ENCODE data around the gene PRR14.

Gene PRR14

GRCh38 chr16:30660424-30661261 lies 9.9 kb downstream of the PRR14 start:
- DNase-seq = no peak

GRCh38 chr16:30662449-30662848 lies 11.7 kb downstream of the PRR14 start:
- DNase-seq = no peak

GRCh38 chr16:30663038-30663437 lies 12.3 kb downstream of the PRR14 start:
- DNase-seq = no peak

GRCh38 chr16:30663820-30664219 lies 13.1 kb downstream of the PRR14 start:
- DNase-seq = no peak

- DNase-seq = no peak
Measured at GRCh38 chr16:30664616-30665109, 13.9 kb downstream of the PRR14 start.

GRCh38 chr16:30665155-30665829 lies 14.5 kb downstream of the PRR14 start:
- DNase-seq = no peak

- no peak for DNase-seq
Measured at GRCh38 chr16:30665830-30666190, 15.1 kb downstream of the PRR14 start.

- no peak for DNase-seq
Measured at GRCh38 chr16:30666681-30667080, 15.9 kb downstream of the PRR14 start.

GRCh38 chr16:30667361-30667905 lies 16.7 kb downstream of the PRR14 start:
- no peak for DNase-seq

- DNase-seq = no peak
Measured at GRCh38 chr16:30668393-30668792, 17.6 kb downstream of the PRR14 start.

GRCh38 chr16:30669026-30669902 lies 18.5 kb downstream of the PRR14 start:
- no peak for DNase-seq

GRCh38 chr16:30669903-30670824 lies 19.4 kb downstream of the PRR14 start:
- DNase-seq = no peak

- no peak for DNase-seq
Measured at GRCh38 chr16:30675143-30675542, 24.4 kb downstream of the PRR14 start.

- DNase-seq = no peak
Measured at GRCh38 chr16:30677931-30678585, 27.3 kb downstream of the PRR14 start.

- no peak for DNase-seq
Measured at GRCh38 chr16:30678586-30678970, 27.8 kb downstream of the PRR14 start.

- DNase-seq = no peak
Measured at GRCh38 chr16:30680326-30680725, 29.6 kb downstream of the PRR14 start.

- DNase-seq = no peak
Measured at GRCh38 chr16:30688701-30689100, 37.9 kb downstream of the PRR14 start.

- no peak for DNase-seq
Measured at GRCh38 chr16:30691907-30692306, 41.1 kb downstream of the PRR14 start.

GRCh38 chr16:30692396-30693064 lies 41.8 kb downstream of the PRR14 start:
- no peak for DNase-seq

- DNase-seq = no peak
Measured at GRCh38 chr16:30694926-30695693, 44.4 kb downstream of the PRR14 start.
